H9 (cell line): ENCODE measurements around the gene PTN. TPM values are rescaled to one million over a fixed set of nuclear protein-coding genes. Genes with fewer than 3 reads are reported as not detected.

Experiments
- DNase-seq: peaks from one replicate; pipeline ENCODE4 v3.0.0-alpha.2; 2017
- H2AFZ ChIP-seq: one replicate; pipeline ENCODE4 v1.6.1; 2013; ENCODE audit warnings: mild to moderate bottlenecking, low read length, control low read depth, moderate library complexity
- H2AK5ac ChIP-seq: 2 replicates; pipeline ENCODE4 v1.6.1; 2013; ENCODE audit warnings: low read length, control low read depth, mixed read lengths; ENCODE audit not compliant: insufficient read length
- H2BK120ac ChIP-seq: one replicate; pipeline ENCODE4 v1.6.1; 2013; ENCODE audit warnings: low read depth, mild to moderate bottlenecking, low read length, control low read depth, inconsistent platforms; ENCODE audit not compliant: poor library complexity, severe bottlenecking
- H2BK12ac ChIP-seq: 2 replicates; pipeline ENCODE4 v1.6.1; 2013; ENCODE audit warnings: low read length, control low read depth, mixed read lengths, low read depth; ENCODE audit not compliant: insufficient read length
- H2BK15ac ChIP-seq: 2 replicates; pipeline ENCODE4 v1.6.1; 2013; ENCODE audit warnings: low read depth, low read length, control low read depth
- H2BK20ac ChIP-seq: one replicate; pipeline ENCODE4 v1.6.1; 2013; ENCODE audit warnings: low read depth, mild to moderate bottlenecking, low read length, control low read depth, inconsistent platforms; ENCODE audit not compliant: poor library complexity, severe bottlenecking
- H2BK5ac ChIP-seq: 2 replicates; pipeline ENCODE4 v1.6.1; 2013; ENCODE audit warnings: low read length, control low read depth, mixed read lengths; ENCODE audit not compliant: insufficient read length
- H3K14ac ChIP-seq: 2 replicates; pipeline ENCODE4 v1.6.1; 2013; ENCODE audit warnings: low read length, control low read depth; ENCODE audit not compliant: insufficient read depth
- H3K18ac ChIP-seq: 2 replicates; pipeline ENCODE4 v1.6.1; 2013; ENCODE audit warnings: low read depth, mild to moderate bottlenecking, mixed read lengths, low read length, control low read depth; ENCODE audit not compliant: insufficient read length
- H3K23ac ChIP-seq: 2 replicates; pipeline ENCODE4 v1.6.1; 2013; ENCODE audit warnings: low read length, control low read depth, mixed read lengths, low read depth; ENCODE audit not compliant: insufficient read length
- H3K23me2 ChIP-seq: 2 replicates; pipeline ENCODE4 v1.6.1; 2013; ENCODE audit warnings: low read depth, mild to moderate bottlenecking, mixed read lengths, low read length, control low read depth; ENCODE audit not compliant: insufficient read length, poor library complexity, severe bottlenecking
- H3K27ac ChIP-seq: 2 replicates; pipeline ENCODE4 v1.5.1; 2013; ENCODE audit warnings: low read length, control low read depth, mixed read lengths, low read depth; ENCODE audit not compliant: insufficient read length
- H3K27me3 ChIP-seq: 2 replicates; pipeline ENCODE4 v1.6.1; 2013; ENCODE audit warnings: low read length, control low read depth, inconsistent platforms; ENCODE audit not compliant: insufficient read depth
- H3K4ac ChIP-seq: 2 replicates; pipeline ENCODE4 v1.6.1; 2013; ENCODE audit warnings: low read depth, mild to moderate bottlenecking, control low read depth, inconsistent platforms, low read length, moderate library complexity
- H3K4me1 ChIP-seq: 2 replicates; pipeline ENCODE4 v1.6.1; 2013; ENCODE audit warnings: low read length, control low read depth, inconsistent platforms; ENCODE audit not compliant: insufficient read depth
- H3K4me2 ChIP-seq: 2 replicates; pipeline ENCODE4 v1.6.1; 2013; ENCODE audit warnings: low read length, control low read depth, mixed read lengths; ENCODE audit not compliant: insufficient read length, insufficient read depth
- H3K56ac ChIP-seq: 2 replicates; pipeline ENCODE4 v1.6.1; 2013; ENCODE audit warnings: low read depth, mild to moderate bottlenecking, mixed read lengths, low read length, control low read depth; ENCODE audit not compliant: insufficient read length
- H3K79me1 ChIP-seq: 2 replicates; pipeline ENCODE4 v1.6.1; 2013; ENCODE audit warnings: low read depth, mild to moderate bottlenecking, moderate library complexity, low read length, control low read depth, inconsistent platforms; ENCODE audit not compliant: insufficient read depth, poor library complexity, severe bottlenecking
- H3K79me2 ChIP-seq: 2 replicates; pipeline ENCODE4 v1.6.1; 2013; ENCODE audit warnings: low read length, control low read depth, inconsistent platforms; ENCODE audit not compliant: insufficient read depth
- H3K9ac ChIP-seq: 2 replicates; pipeline ENCODE4 v1.6.1; 2013; ENCODE audit warnings: low read length, control low read depth, mixed read lengths; ENCODE audit not compliant: insufficient read length; ENCODE audit errors: extremely low read depth
- H3K9me3 ChIP-seq: one replicate; pipeline ENCODE4 v1.6.1; 2013; ENCODE audit warnings: low read depth, low read length, inconsistent platforms; ENCODE audit not compliant: control insufficient read depth
- H3T11ph ChIP-seq: one replicate; pipeline ENCODE4 v1.6.1; 2013; ENCODE audit warnings: mild to moderate bottlenecking, low read length, control low read depth, inconsistent platforms
- H4K20me1 ChIP-seq: one replicate; pipeline ENCODE4 v1.6.1; 2013; ENCODE audit not compliant: control insufficient read depth, insufficient read length, insufficient read depth
- H4K5ac ChIP-seq: 2 replicates; pipeline ENCODE4 v1.6.1; 2013; ENCODE audit warnings: low read depth, mild to moderate bottlenecking, mixed read lengths, low read length, control low read depth; ENCODE audit not compliant: insufficient read length
- H4K8ac ChIP-seq: replicated peaks from 2 replicates; pipeline ENCODE4 v1.6.1; 2013; ENCODE audit warnings: low read length, control low read depth, mixed read lengths, low read depth; ENCODE audit not compliant: insufficient read length
- H4K91ac ChIP-seq: 2 replicates; pipeline ENCODE4 v1.6.1; 2013; ENCODE audit warnings: low read depth, mild to moderate bottlenecking, moderate library complexity, mixed read lengths, low read length, control low read depth; ENCODE audit not compliant: insufficient read length
- H3K27ac Mint-ChIP-seq, 3 experiments: 2 replicates in 2 of 3; 3 replicates in 1 of 3; pipeline ENCODE4 v1.8.0; 2020 to 2021; ENCODE audit warnings: mixed read lengths in 3 of 3, mild to moderate bottlenecking in 1 of 3, moderate library complexity in 1 of 3
- H3K27me3 Mint-ChIP-seq: 2 replicates; pipeline ENCODE4 v1.8.0; 2021; ENCODE audit warnings: low read depth, mild to moderate bottlenecking, moderate library complexity, mixed read lengths
- H3K36me3 Mint-ChIP-seq, 3 experiments: 2 replicates in 2 of 3; 3 replicates in 1 of 3; pipeline ENCODE4 v1.8.0; 2020 to 2021; ENCODE audit warnings: low read depth in 3 of 3, mixed read lengths in 3 of 3; ENCODE audit not compliant: insufficient read depth in 1 of 3
- H3K4me1 Mint-ChIP-seq, 2 experiments: 2 replicates each; pipeline ENCODE4 v1.8.0; 2020; ENCODE audit warnings: mixed read lengths in 2 of 2
- H3K4me3 Mint-ChIP-seq, 2 experiments: 2 replicates in 1 of 2; 3 replicates in 1 of 2; pipeline ENCODE4 v1.8.0; 2020 to 2021; ENCODE audit warnings: mild to moderate bottlenecking in 2 of 2, mixed read lengths in 2 of 2, moderate library complexity in 1 of 2
- H3K9me3 Mint-ChIP-seq, 2 experiments: 2 replicates in 1 of 2; 3 replicates in 1 of 2; pipeline ENCODE4 v1.8.0; 2020; ENCODE audit warnings: mild to moderate bottlenecking in 2 of 2, mixed read lengths in 2 of 2, moderate library complexity in 1 of 2
- CTCF ChIP-seq: fragments of 200-600 bp; sonication (generic); conservative IDR thresholded peaks from 3 replicates; pipeline ENCODE4 v1.8.0; 2021; ENCODE audit warnings: antibody characterized with exemption, mild to moderate bottlenecking
- WGBS: extraction: QIAGEN DNeasy Blood & Tissue Kit; methylation state at CpG from one replicate; pipeline ENCODE4 v1.1.7; 2013; ENCODE audit warnings: missing lambda C conversion rate, low lambda C conversion rate, mixed read lengths; ENCODE audit not compliant: insufficient read length; ENCODE audit errors: extremely low coverage; 5-methylcytosine and 5-hydroxymethylcytosine counted together
- total RNA-seq: library from RNA; stranded (reverse); gene quantifications from 2 replicates; pipeline ENCODE4 v1.2.1, GENCODE V29; 2021

PTN gene
- total RNA-seq, 1 experiment from 2014 or later, result 16.5 TPM

- no CpG with 5 or more reads among the region's 5 CpGs for WGBS
- Mint-ChIP-seq H3K4me1 (peaks cover 7 to 13% of the 10 kb centered on the region in 2 experiments), H3K36me3 (peaks cover 0 to 1% (median 0%) of the 10 kb centered on the region in 3 experiments; a peak in 1 of 7 replicates), H3K4me3 (no peak overlapping the region), H3K27ac (no peak overlapping the region), H3K9me3 (no peaks in the 10 kb centered on the region), H3K27me3 (no peaks in the 10 kb centered on the region)
- Histone ChIP-seq H3K79me2 (no peaks in the 10 kb centered on the region), H4K20me1 (no peaks in the 10 kb centered on the region), H3K27me3 (no peaks in the 10 kb centered on the region), H3K27ac (no peak overlapping the region), H4K5ac (no peak overlapping the region), H3K9me3 (no peaks in the 10 kb centered on the region), H2AK5ac (no peak overlapping the region), H3K4me1 (peaks cover 3% of the 10 kb centered on the region; the same call in 1 of the 2 replicates), H3K4ac (no peak overlapping the region), H2BK15ac (no peak overlapping the region), H2BK5ac (no peak overlapping the region), H4K8ac (no peak overlapping the region), H2AFZ (no peak overlapping the region), H2BK20ac (no peak overlapping the region), H3T11ph (no peak overlapping the region), H3K23me2 (no peaks in the 10 kb centered on the region), H3K79me1 (no peaks in the 10 kb centered on the region), H3K23ac (no peak overlapping the region), H3K14ac (no peak overlapping the region), H2BK12ac (no peak overlapping the region), H3K4me2 (no peak overlapping the region), H3K9ac (no peak overlapping the region), H3K56ac (no peak overlapping the region), H2BK120ac (no peak overlapping the region), H4K91ac (no peak overlapping the region), H3K18ac (no peak overlapping the region)
- no peak for DNase-seq
- no peak for TF ChIP-seq CTCF
These were observed 71.3 kb downstream of the PTN start for GRCh38 chr7:137272249-137272648.
